Vagina (tissue), 2 donors: ENCODE data around the gene SCTR. TPM values are rescaled to one million over a fixed set of nuclear protein-coding genes. Genes with fewer than 3 reads are reported as not detected.

Experiments used
- DNase-seq, 2 donors: peaks; one replicate each; pipeline ENCODE4 v3.0.0-alpha.2; 2017; ENCODE audit errors: extremely low spot score in 2 of 2
- H3K27ac ChIP-seq: fragments of 200-600 bp; sonication (generic); one replicate; pipeline ENCODE4 v1.5.1; 2019
- H3K27me3 ChIP-seq: fragments of 200-600 bp; sonication (generic); one replicate; pipeline ENCODE4 v1.5.1; 2019
- H3K36me3 ChIP-seq, 2 donors: fragments of 200-600 bp; sonication (generic); one replicate each; pipeline ENCODE4 v1.5.1; 2017 to 2019
- H3K4me1 ChIP-seq: fragments of 200-600 bp; sonication (generic); one replicate; pipeline ENCODE4 v1.5.1; 2019
- H3K4me3 ChIP-seq, 2 donors: fragments of 200-600 bp; sonication (generic); 1 replicate in 1 of 2; 2 replicates in 1 of 2; pipeline ENCODE4 v1.5.1; 2016 to 2019
- H3K9me3 ChIP-seq: fragments of 200-600 bp; sonication (generic); one replicate; pipeline ENCODE4 v1.5.1; 2019
- POLR2A ChIP-seq, 2 donors: fragments of 450-650 bp; IDR thresholded peaks; one replicate each; pipeline ENCODE4 v1.6.1; 2017; ENCODE audit warnings: antibody characterized with exemption in 2 of 2, mild to moderate bottlenecking in 2 of 2, moderate library complexity in 2 of 2
- POLR2AphosphoS5 ChIP-seq, 2 donors: sonication (generic); formaldehyde crosslinking; IDR thresholded peaks; one replicate each; pipeline ENCODE4 v1.9.0; 2017; ENCODE audit warnings: antibody characterized with exemption in 2 of 2, mild to moderate bottlenecking in 2 of 2, low read depth in 1 of 2; ENCODE audit not compliant: insufficient read depth in 1 of 2
- intact Hi-C: fragments of 100-400 bp; cut with DNase I; formaldehyde crosslinking; loops from one replicate; pipeline ENCODE4 v1.15.1; 2023
- total RNA-seq: library from RNA; depleted of rRNA; stranded (reverse); fragments of >200 nt; gene quantifications from one replicate; pipeline ENCODE4 v1.2.3, GENCODE V29; 2016
- TF ChIP-seq, protein P1 (sequence below), 3 experiments: fragments of 450-650 bp in 2 of 3; fragments of 200-600 bp in 1 of 3; sonication (generic) in 1 of 3; IDR thresholded peaks; one replicate each; pipeline ENCODE4 v1.5.1; 2017 to 2019; ENCODE audit warnings: antibody characterized with exemption in 3 of 3, mild to moderate bottlenecking in 2 of 3, moderate library complexity in 2 of 3

SCTR gene
- total RNA-seq, 1 donor from 2014 or later = not detected

- Histone ChIP-seq H3K4me1 (no peaks in the 10 kb centered on the region), H3K27me3 (no peaks in the 10 kb centered on the region), H3K4me3 (no peak overlapping the region), H3K9me3 (no peaks in the 10 kb centered on the region), H3K27ac (no peak overlapping the region), H3K36me3 (no peaks in the 10 kb centered on the region)
- TF ChIP-seq POLR2A (IDR thresholded peaks at IDR 0.05) (no peak), POLR2AphosphoS5 (IDR thresholded peaks at IDR 0.05; ENCODE audit: insufficient read depth in 1 of 2, low read depth in 1 of 2) (no peak)
- TF ChIP-seq, protein P1, sequence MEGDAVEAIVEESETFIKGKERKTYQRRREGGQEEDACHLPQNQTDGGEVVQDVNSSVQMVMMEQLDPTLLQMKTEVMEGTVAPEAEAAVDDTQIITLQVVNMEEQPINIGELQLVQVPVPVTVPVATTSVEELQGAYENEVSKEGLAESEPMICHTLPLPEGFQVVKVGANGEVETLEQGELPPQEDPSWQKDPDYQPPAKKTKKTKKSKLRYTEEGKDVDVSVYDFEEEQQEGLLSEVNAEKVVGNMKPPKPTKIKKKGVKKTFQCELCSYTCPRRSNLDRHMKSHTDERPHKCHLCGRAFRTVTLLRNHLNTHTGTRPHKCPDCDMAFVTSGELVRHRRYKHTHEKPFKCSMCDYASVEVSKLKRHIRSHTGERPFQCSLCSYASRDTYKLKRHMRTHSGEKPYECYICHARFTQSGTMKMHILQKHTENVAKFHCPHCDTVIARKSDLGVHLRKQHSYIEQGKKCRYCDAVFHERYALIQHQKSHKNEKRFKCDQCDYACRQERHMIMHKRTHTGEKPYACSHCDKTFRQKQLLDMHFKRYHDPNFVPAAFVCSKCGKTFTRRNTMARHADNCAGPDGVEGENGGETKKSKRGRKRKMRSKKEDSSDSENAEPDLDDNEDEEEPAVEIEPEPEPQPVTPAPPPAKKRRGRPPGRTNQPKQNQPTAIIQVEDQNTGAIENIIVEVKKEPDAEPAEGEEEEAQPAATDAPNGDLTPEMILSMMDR (IDR thresholded peaks at IDR 0.05) = no peak
- DNase-seq = no peak
- intact Hi-C loops = no loop called here
Observed at GRCh38 chr2:119441376-119442225, 82.7 kb downstream of the SCTR start.

- intact Hi-C loops = no loop called here
- Histone ChIP-seq H3K4me3 (no peak overlapping the region), H3K4me1 (no peaks in the 10 kb centered on the region), H3K27me3 (no peaks in the 10 kb centered on the region), H3K27ac (no peak overlapping the region), H3K9me3 (no peaks in the 10 kb centered on the region), H3K36me3 (no peaks in the 10 kb centered on the region)
- no peak for TF ChIP-seq POLR2A (IDR thresholded peaks at IDR 0.05)
- no peak for TF ChIP-seq POLR2AphosphoS5 (IDR thresholded peaks at IDR 0.05; ENCODE audit: insufficient read depth in 1 of 2, low read depth in 1 of 2)
- TF ChIP-seq, protein P1 (IDR thresholded peaks at IDR 0.05) = no peak
- no peak for DNase-seq
Observed at GRCh38 chr2:119440873-119441272, 83.4 kb downstream of the SCTR start.

GRCh38 chr2:119440501-119440870 lies 83.8 kb downstream of the SCTR start:
- H3K27me3 ChIP-seq = no peaks in the 10 kb centered on the region
- no peak for TF ChIP-seq POLR2AphosphoS5 (IDR thresholded peaks at IDR 0.05; ENCODE audit: insufficient read depth in 1 of 2, low read depth in 1 of 2)
- TF ChIP-seq, protein P1 (IDR thresholded peaks at IDR 0.05) = no peak
- no peak overlapping the region for H3K27ac ChIP-seq
- no peaks in the 10 kb centered on the region for H3K36me3 ChIP-seq
- H3K4me1 ChIP-seq = no peaks in the 10 kb centered on the region
- H3K9me3 ChIP-seq = no peaks in the 10 kb centered on the region
- no peak overlapping the region for H3K4me3 ChIP-seq
- intact Hi-C loops = no loop called here
- no peak for DNase-seq

GRCh38 chr2:119439574-119440500 lies 84.4 kb downstream of the SCTR start:
- intact Hi-C loops = no loop called here
- TF ChIP-seq POLR2A (IDR thresholded peaks at IDR 0.05) (no peak), POLR2AphosphoS5 (IDR thresholded peaks at IDR 0.05; ENCODE audit: insufficient read depth in 1 of 2, low read depth in 1 of 2) (no peak)
- TF ChIP-seq, protein P1 (IDR thresholded peaks at IDR 0.05) = no peak
- Histone ChIP-seq H3K9me3 (no peaks in the 10 kb centered on the region), H3K36me3 (no peaks in the 10 kb centered on the region), H3K4me3 (no peak overlapping the region), H3K4me1 (no peaks in the 10 kb centered on the region), H3K27ac (no peak overlapping the region), H3K27me3 (no peaks in the 10 kb centered on the region)
- DNase-seq = no peak
